IPS DF 4.7 (cell line): ENCODE results near the gene CD81.
"Not testable (repeated sequence)": the region's sequence is repeated elsewhere in the genome, so short reads cannot be mapped to it uniquely, and the experiment has no call there.

Source experiments
- DNase-seq: peaks from one replicate; pipeline ENCODE4 v3.0.0-alpha.2; 2013; ENCODE audit warnings: low spot score; ENCODE audit errors: extremely low read depth

CD81 gene, protein sequence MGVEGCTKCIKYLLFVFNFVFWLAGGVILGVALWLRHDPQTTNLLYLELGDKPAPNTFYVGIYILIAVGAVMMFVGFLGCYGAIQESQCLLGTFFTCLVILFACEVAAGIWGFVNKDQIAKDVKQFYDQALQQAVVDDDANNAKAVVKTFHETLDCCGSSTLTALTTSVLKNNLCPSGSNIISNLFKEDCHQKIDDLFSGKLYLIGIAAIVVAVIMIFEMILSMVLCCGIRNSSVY

DNA sequence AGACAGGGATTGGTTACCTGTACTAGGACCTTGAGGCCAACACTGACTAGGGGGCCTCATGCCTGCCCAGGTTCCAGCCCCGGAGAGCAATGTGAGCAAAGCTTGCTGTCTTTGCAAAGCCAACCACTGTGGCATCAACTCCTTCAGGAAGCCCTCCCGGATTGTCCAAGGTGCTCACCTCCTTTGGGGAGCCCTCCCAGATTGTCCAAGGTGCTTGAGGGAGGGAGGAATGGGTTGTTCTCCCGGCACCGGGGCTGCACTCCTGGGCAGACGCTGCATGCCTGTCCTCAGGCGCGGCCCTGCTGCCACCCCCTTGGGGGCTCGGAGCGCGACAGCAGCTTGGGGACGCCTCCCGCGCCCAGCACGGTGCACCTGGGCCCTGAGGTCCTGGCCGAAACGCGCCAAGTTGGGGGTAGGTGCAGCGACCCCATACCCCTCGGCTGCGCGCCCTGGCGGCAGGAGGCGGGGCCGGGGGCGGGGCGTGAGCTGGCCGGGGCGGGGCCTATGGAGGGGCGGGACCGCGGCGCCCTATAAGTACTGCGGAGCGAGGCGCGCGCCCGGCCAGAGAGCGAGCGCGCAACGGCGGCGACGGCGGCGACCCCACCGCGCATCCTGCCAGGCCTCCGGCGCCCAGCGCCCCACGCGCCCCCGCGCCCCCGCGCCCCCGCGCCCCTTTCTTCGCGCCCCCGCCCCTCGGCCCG is at the start of gene CD81:
TSS of gene CD81 (plus strand) at position 560 of the 701 bp plus-strand sequence. CDS start 240 bp downstream, outside the sequence.
- no peak for DNase-seq

DNA sequence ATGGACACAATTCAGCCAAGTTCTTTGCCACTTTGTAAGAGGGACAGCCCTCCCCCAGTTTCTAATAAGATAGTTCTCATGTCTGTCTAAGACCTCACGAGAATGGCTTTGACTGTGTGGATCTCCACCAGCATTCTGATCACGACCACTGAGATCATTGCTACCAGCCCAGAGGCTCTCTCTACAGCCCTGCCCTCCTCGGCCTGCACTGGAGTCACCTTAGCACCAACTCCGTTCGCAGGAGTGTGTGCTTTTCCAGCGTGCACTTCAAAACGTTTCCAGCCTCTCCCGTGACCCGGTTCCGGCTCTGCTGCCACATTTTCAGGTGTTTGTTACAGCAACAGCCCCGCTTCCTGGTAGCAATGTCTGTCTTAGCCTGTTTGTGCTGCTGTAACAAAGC is 49.1 kb upstream of the CD81 start:
- no peak for DNase-seq

DNA sequence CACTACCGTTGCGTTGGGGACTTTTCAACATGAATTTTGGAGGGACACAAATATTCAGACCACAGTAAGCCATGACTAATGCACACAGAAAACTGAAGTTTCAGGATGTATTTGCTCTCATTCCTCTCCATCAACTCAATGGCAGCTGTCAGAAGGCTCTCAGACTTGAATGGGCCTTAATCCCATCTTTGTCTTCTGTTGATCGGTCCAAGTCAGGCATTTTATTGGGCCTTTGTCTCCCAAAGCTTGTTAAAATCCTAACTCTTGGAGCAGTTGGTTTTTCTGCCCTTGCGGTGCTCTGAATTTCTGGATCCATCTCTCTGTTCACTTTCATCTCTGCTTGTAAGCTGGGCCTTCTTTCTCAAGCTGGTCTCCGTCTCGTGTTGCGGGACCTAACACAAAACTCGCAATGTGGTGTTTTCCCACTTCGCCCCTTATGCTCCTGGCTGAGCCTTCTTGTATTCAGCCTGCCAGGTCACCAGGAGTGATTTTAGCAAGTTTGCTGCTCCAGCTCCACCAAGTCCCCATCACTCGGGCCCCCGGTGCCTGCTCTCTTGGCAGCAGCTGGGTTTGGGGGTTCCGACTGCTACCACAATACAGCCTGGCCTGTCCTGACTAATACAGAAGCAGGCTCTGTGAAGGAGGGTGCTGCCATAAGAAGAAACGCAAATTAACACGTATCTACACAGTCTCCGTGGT is 48.3 kb upstream of the CD81 start:
- no peak for DNase-seq

DNA sequence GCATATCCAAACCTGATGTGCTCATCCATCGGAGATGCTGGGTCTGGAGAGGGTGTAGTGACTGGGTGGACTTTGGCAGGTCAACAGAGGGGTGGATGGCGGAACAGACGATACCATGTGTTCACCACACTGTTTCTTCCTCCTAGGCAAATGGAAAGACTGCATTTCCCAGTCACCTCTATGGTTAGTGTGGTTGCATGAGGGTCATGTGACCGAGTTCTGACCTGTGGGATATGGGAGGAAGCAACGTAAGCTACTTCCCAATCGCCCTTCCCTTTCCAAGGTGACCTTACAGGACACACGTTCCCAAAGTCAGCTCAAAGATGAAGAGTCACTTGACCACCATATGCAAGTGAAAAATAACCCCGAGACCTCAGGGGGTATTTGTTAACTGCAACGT is 47.6 kb upstream of the CD81 start:
- no peak for DNase-seq

DNA sequence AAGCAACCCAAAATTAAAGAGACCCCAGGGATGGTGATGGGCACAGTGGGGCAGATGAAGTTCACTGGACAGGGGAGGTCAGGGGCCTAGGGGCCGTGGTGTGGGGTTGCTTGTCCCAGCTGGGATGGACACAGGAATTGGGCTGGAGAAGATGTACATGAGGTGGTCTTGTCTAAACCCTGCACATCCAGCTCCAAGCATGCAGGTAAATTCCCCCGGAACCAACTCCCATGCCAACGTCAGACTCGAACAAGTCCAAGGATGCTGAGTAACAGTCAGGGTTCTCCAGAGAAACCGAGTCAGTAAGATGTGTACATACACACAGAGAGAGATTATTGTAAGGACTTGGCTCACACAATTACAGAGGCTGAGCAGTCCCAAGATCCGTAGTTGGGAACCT is 46.4 kb upstream of the CD81 start:
- no peak for DNase-seq

DNA sequence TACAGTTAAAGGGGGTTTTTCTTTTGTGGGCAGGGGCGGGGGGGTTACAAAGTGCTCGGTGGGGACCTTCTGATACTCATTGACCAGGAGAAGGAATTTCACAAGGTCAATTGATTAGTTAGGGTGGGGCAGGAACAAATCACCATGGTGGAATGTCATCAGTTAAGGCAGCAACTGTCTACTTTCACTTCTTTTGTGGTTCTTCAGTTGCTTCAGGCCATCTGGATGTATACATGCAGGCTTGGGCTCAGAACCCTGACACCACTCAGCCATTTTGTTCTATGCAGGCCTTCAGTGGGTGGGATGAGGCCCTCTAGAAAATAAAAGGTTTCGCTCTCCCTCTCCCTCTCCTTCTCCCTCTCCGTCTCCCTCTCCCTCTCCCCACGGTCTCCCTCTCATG is 45.7 kb upstream of the CD81 start:
- DNase-seq, result no peak

DNA sequence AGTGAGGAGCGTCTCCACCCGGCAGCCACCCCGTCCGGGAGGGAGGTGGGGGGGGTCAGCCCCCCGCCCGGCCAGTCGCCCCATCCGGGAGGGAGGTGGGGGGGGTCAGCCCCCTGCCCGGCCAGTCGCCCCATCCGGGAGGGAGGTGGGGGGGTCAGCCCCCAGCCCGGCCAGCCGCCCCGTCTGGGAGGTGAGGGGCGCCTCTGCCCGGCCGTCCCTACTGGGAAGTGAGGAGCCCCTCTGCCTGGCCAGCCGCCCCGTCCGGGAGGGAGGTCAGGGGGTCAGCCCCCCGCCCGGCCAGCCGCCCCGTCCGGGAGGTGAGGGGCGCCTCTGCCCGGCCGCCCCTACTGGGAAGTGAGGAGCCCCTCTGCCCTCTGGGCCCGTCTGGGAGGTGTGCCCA is 44.5 kb upstream of the CD81 start:
- not testable (repeated sequence) for DNase-seq

DNA sequence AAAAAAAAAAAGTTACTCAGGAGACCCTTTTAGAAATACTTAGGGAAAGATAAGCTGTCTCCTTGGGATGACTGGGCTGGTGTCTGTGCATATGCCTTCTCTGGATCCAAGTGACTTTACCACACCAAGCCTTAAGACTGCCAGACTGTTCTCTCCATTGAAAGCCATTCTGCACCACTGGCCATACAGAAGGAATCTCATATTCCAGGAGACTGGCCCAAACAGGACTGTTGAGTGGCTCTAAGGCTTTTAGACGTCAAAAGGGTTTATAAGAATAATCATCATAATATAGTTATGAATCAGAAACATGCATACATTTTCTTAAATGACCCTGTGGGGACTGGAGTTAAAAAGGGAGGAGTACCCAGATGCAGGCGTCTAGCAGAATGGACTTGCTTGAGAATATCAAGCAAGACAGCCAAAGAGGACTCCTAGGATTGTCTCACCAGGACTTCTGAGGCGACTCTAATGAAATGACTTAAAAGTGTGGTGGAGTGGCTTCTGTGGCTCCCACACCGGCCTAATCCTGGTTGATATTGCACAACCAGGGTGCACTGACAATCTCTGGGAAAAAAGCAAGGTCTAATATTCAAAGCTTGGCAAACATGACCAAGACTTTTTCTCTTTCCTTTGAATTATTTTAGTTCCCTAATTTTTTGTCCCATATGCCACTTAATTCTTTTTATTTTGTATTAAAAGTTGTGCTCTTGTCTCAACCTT is 43.5 kb upstream of the CD81 start:
- DNase-seq, result not testable (repeated sequence)

DNA sequence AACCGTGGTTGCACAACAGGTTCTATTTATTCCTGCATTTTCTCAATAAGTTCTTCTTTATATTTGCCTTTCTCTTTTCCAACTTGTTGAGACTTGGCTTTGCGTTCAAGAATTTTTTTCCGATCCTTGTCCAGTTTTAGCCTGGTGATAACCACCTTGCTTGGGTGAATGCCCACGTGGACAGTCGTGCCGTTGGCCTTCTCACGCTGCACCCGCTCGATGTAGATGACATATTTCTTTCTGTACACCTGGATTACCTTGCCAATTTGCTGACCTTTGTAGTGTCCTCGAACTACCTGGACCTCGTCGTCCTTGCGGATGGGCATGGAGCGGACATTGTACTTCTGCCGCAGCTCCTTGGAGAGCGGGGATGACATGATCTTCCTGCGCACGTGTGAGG is 41.8 kb upstream of the CD81 start:
- DNase-seq, result not testable (repeated sequence)

DNA sequence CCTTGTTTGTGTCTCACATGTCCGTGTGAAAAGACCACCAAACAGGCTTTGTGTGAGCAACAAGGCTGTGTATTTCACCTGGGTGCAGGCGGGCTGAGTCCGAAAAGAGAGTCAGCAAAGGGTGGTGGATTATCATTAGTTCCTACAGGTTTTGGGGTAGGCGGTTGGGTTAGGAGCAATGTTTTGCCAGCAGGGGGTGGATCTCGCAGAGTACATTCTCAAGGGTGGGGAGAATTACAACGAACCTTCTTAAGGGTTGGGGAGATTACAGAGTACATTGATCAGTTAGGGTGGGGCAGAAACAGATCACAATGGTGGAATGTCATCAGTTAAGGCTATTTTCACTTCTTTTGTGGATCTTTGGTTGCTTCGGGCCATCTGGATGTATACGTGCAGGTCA is 38.4 kb upstream of the CD81 start:
- DNase-seq, result not testable (repeated sequence)

DNA sequence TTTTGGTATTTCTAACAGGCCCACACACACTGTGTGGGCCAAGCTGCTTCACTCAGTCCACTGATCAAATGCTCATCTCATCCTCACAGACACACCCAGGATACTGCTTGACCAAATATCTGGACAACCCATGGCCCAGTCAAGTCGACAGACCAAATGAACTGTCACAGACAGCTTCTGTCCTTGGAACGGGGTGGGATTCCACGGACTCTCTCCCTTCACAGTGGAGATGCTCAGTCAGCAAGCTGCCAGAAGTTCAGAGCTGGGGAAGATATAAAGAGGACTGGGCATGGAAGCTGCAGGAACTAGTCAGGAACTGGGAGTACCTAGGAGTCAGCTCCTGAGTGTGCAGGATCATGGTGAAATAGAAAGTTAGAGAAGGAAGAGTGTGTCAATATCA is 34.6 kb upstream of the CD81 start:
- DNase-seq, result no peak

DNA sequence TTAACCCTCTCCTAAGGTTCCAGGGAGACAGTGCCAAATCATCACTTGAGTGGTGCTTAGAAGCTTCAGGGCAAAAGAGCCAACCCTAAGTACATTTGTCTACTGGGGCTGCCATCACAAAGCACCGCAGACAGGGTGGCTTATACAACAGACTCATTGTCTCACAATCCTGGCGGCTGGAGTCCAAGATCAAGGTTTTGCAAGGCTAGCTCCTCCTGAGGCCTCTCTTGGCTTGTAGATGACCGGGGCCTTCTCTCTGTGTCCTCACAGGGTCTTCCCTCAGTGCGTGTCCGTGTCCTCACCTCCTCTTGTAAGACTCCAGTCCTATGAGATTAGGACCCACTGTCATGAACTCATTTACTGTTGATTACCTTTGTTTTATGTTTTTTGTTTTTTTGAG is 34.1 kb upstream of the CD81 start:
- DNase-seq, result no peak

DNA sequence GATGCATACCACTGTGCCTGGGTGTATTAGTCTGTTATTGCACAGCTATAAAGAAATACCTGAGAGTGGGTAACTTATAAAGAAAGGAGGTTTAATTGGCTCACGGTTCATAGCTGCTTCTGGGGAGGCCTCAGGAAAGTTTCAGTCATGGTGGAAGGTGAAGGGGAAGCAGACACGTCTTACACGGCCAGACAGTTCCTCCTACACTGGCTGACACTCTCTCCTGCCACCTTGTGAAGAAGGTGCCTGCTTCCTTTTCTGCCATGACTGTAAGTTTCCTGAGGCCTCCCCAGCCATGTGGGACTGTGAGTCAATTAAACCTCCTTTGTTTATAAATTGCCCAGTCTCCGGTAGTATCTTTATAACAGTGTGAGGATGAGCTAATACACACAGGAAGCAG is 33.6 kb upstream of the CD81 start:
- DNase-seq, result no peak

DNA sequence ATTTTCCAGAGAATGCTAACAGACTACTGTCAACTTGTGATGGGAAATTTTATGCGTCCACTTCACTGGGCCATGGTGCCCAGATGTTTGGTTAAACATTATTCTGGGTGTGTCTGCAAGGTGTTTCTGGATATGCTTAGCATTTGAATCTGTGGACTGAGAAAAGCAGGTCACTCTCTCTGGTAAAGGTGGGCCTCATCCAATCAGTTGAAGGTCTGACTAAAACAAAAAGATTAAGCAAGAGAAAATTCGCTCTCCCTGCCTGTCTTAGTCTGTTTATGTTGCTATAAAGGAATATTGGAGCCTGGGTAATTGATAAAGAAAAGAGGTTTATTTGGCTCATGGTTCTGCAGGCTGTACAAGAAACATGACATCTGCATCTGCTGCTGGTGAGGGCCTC is 32.1 kb upstream of the CD81 start:
- DNase-seq, result no peak

DNA sequence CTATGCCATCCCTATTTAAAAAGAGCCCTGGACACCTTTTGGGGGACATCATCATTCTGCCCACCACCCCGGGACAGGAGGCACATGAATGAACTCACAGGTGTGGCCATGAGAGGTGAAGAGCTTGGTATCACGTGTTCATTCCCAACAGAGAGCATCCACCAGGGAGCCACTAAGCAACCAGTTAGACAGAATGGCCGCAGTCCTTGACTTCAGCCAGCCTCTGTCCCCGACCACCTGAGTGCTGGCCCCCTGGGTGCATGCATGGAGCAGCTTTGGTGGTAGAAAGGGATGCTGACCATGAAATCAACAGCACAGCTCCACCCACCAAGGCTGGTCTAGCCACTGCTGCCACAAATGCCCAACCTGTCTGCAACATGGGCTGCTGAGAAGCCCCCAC is 31.1 kb upstream of the CD81 start:
- no peak for DNase-seq

DNA sequence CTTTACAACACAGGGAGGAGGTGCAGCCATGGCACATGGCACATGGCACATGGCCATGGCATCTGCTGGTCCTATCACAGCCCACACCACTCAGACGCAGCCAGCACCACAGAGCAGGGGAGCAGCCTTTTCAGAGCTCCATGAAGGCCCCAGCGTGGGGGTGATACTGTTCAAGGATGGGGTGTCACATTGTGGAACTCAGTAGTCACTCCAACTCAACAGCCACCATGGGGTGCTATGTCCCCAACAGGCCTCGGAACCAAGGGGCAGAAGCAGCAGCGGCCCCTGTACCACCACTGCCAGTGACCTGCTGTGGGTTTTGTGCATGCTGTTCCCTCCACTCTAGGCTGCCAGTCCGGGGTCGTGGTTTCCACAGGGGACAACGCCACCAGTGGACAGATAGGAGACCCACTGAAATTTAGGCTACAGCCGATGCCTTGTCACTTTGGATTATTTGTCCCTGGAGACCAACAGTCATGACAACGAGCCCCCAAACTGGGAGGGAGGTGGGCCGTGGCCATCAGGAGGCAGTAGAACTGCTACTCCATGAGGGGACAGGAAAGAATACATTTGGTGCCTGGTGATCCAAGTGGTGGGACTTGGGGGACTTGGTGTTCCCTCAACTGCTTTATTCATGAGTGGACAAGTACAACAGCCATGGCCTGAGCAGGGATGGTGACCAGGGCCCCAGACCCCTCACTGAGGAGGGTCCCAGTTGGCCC is 30.4 kb upstream of the CD81 start:
- DNase-seq, result no peak

DNA sequence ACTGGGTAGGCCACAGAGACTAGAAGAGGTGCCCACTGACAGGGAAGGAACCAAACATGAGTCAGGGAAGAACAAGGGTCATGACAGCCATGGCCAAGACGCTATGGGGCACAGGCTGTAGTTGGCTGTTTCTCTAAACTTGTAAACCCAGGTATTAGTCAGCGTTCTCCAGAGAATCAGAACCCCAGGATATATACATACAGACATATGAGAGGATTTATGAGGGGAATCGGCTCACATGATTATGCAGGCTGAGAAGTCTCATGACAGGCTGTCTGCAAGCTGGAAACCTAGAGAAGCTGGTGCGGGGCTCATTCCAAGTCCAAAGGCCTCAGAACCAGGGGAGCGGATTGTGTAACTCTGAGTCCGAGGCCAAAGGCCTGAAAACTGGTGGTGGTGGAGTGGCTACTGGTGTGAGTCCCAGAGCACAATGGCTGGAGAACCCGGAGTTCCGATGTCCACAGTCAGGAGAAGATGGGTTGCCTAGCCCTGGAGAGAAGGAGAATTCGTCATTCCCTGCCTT is 29.7 kb upstream of the CD81 start:
- no peak for DNase-seq

DNA sequence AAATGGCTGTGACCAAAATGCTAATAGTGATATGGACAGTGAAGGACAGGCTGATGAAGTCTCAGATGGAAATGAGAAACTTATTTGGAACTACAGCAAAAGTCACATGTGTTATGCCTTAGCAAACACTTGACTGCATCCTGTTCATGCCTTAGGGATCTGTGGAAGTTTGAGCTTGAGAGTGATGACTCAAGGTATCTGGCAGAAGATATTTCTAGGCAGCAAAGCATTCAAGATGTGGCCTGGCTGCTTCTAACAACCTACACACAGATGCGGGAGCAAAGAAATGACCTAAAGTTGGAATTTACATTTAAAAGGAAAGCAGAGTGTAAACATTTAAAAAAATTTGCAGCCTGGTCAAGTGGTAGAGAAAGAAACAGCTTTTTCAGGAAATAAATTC is 28.1 kb upstream of the CD81 start:
- no peak for DNase-seq

DNA sequence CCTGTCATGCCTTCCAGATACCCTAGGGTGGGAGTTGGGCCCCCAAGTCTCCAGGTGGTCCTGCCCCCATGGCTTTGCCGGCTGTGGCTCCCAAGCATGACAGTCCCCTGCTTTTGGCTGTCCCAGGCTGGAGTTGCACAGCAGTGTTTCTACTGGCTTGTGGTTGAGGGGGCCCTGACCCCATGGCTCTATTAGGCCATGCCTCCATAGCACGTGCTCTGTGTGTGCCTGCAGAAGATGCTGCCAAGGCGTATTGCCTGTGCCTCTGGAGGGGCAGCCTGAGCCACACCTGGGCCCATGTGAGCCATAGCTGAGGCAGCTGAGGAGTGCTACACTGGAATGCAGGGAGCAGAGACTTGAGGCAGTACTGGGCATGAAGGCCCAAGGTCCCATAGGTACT is 25.4 kb upstream of the CD81 start:
- no peak for DNase-seq

DNA sequence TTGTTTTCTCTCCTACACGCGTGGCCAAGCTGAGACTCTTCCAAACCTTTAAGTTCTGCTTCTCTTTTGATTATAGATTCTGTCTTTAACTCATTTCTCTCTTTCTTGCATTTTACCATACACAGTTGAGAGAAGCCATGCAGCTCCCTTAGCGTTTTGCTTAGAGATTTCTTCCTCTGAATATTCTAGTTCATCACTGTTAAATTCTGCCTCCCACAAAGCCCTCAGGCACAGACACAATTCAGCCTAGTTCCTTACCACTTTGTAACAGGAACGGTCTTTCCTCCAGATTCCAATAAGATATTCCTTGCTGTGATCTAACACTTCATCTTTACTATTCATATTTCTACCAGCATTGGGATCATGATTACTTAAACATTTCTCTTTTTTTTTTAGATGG is 24.7 kb upstream of the CD81 start:
- DNase-seq, result no peak

DNA sequence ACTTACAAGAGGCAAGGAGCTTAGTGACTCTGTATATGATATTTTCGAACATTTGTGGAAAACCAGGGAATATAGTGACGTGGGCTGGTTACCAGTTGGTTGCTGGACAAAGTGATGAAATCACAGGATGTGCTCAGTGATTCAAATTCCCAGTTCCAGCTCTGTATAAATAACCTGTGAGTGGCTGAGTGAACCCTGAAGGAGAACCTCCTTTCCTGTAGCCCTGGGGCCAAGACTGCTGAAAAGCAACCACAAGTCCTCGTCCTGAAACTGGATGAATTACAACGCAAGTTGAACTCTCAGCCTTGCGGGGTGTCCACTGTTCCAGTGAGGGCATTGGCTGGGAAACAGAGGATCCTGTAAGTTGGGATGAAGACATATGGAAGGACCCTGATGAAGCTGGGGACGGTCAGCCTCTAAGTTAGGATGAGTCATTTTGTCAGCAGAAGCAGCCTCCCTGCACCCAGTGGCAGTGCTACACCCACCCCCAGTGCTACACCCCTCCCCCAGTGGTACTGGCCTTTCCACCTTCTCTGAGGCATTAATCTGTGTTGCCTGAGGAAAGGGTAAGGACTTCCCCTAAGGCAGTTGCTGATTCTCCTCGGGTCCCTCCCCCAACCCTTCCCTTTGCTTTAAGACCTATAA is 22.0 kb upstream of the CD81 start:
- DNase-seq, result no peak
